Spleen (tissue), 11 donors: ENCODE results near the gene NIPAL4. TPM values are rescaled to one million over a fixed set of nuclear protein-coding genes. Genes with fewer than 3 reads are reported as not detected.

Experiments used
- DNase-seq: peaks from one replicate; pipeline ENCODE4 v3.0.0-alpha.2; 2020
- H3K27ac ChIP-seq, 8 donors: fragments of 200-600 bp; sonication (generic) in 7 of 8; 1 replicate in 4 of 8; 2 replicates in 4 of 8; pipeline versions ENCODE4 v1.5.0 to v1.8.0; 2016 to 2021; ENCODE audit warnings: inconsistent platforms in 4 of 8, mild to moderate bottlenecking in 4 of 8, moderate library complexity in 1 of 8
- H3K27me3 ChIP-seq, 7 donors: fragments of 200-600 bp; sonication (generic) in 6 of 7; replicated peaks in 1 of 7; 1 replicate in 4 of 7; 2 replicates in 3 of 7; pipeline versions ENCODE4 v1.5.0 to v1.8.0; 2016 to 2021; ENCODE audit warnings: inconsistent platforms in 3 of 7, mild to moderate bottlenecking in 1 of 7
- H3K36me3 ChIP-seq, 6 donors: fragments of 200-600 bp; sonication (generic) in 5 of 6; 1 replicate in 4 of 6; 2 replicates in 2 of 6; pipeline versions ENCODE4 v1.5.0 to v1.8.0; 2016 to 2021; ENCODE audit warnings: inconsistent platforms in 2 of 6
- H3K4me1 ChIP-seq, 6 donors: fragments of 200-600 bp; sonication (generic) in 5 of 6; 1 replicate in 3 of 6; 2 replicates in 3 of 6; pipeline versions ENCODE4 v1.5.0 to v1.8.0; 2016 to 2021; ENCODE audit warnings: inconsistent platforms in 3 of 6
- H3K4me3 ChIP-seq, 8 donors: fragments of 200-600 bp; sonication (generic) in 7 of 8; 1 replicate in 4 of 8; 2 replicates in 4 of 8; pipeline versions ENCODE4 v1.5.0 to v1.8.0; 2016 to 2021; ENCODE audit warnings: inconsistent platforms in 4 of 8, mild to moderate bottlenecking in 4 of 8, moderate library complexity in 2 of 8
- H3K9me3 ChIP-seq, 8 donors: fragments of 200-600 bp; sonication (generic) in 7 of 8; 1 replicate in 4 of 8; 2 replicates in 4 of 8; pipeline versions ENCODE4 v1.5.0 to v1.8.0; 2016 to 2021; ENCODE audit warnings: inconsistent platforms in 4 of 8
- POLR2A ChIP-seq, 3 donors: fragments of 450-650 bp; IDR thresholded peaks; one replicate each; pipeline ENCODE4 v1.5.1; 2017; ENCODE audit warnings: antibody characterized with exemption in 3 of 3, mild to moderate bottlenecking in 1 of 3
- POLR2AphosphoS5 ChIP-seq, 3 donors: sonication (generic); formaldehyde crosslinking; IDR thresholded peaks; one replicate each; pipeline ENCODE4 v1.5.1; 2017; ENCODE audit warnings: antibody characterized with exemption in 3 of 3
- WGBS, 5 donors: extraction: QIAGEN DNeasy Blood & Tissue Kit in 3 of 5; methylation state at CpG; one replicate each; pipeline versions ENCODE4 v1.1.5 to v1.1.7; 2013 to 2018; 5-methylcytosine and 5-hydroxymethylcytosine counted together
- intact Hi-C: fragments of 100-400 bp; cut with DNase I; formaldehyde crosslinking; loops from one replicate; pipeline ENCODE4 v1.15.0; 2023; ENCODE audit warnings: low total_unique reads
- polyA plus RNA-seq, 3 donors: library from polyadenylated mRNA; stranded (reverse); fragments of 200-250 nt; gene quantifications; one replicate each; pipeline ENCODE4 v1.2.1, GENCODE V29; 2013
- total RNA-seq, 7 donors: library from RNA; depleted of rRNA in 3 of 7; stranded (reverse); fragments of >200 nt in 3 of 7; fragmentation: NEBNext Ultra II Directional in 4 of 7; extraction: Animal tissue kit (Norgen Biotek cat#: 25700) in 4 of 7; gene quantifications; one replicate each; pipeline versions ENCODE4 v1.1.0 to v1.2.1, GENCODE V29; 2016 to 2021
- TF ChIP-seq, protein P1 (sequence below), 11 experiments: fragments of 200-600 bp in 7 of 11; fragments of 450-650 bp in 4 of 11; sonication (generic) in 4 of 11; IDR thresholded peaks in 8 of 11; conservative IDR thresholded peaks in 3 of 11; 1 replicate in 7 of 11; 2 replicates in 4 of 11; pipeline versions ENCODE4 v1.4.0 to v1.8.0; 2016 to 2021; ENCODE audit warnings: antibody characterized with exemption in 11 of 11, inconsistent platforms in 4 of 11, mild to moderate bottlenecking in 1 of 11
- donor health status: healthy with polysubstance abuse.
- donor health status: DM: no; HTN: no; CAD: no; lungs with moderate emphysema.
- donor health status: DM: no; HTN: no; CAD: no.
- donor health status: Bipolar disorder and iron deficiency.
- donor health status: healthy.
- donor health status: DM: no; HTN: no; CAD: no.
- donor health status: DM: yes; HTN: yes; CAD: no.

Gene NIPAL4
- total and polyA plus RNA-seq, 10 donors, result 0.19 to 0.73 (median 0.44) TPM; not detected in 1

DNA sequence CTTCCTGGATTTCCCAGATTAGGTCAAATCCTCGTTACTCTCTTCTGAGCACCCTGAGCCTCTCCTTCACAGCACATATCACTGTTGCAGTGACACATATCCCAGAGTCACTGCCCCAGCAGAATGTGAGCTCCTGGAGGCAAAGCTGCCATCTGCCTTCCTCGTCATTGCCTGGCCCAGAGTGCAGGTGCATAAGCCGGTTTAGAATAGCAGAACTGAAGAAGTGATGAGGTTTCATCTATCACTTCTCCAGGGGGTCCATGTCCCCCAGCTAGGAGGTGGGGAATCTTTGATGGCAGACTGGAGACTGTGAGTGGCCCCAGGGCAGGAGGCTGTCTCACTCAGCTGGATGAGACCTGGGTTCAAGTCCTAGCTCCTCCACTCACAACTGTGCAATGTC, 25.8 kb downstream of the NIPAL4 start:
- Histone ChIP-seq H3K27me3 (no peaks in the 10 kb centered on the region), H3K4me1 (peaks cover 8 to 68% (median 44%) of the 10 kb centered on the region in 6 donors), H3K9me3 (no peaks in the 10 kb centered on the region), H3K27ac (peak overlapping the region in 7 of 8 donors; percentile 16 to 88 (median 77)), H3K4me3 (no peak overlapping the region), H3K36me3 (peaks cover 7 to 100% (median 82%) of the 10 kb centered on the region in 6 donors)
- intact Hi-C loops, result no loop called here
- DNase-seq, result no peak
- 52 to 89% (median 77%) methylated on average over 3 of the region's 3 CpGs for WGBS, 5 donors
- TF ChIP-seq, protein P1, sequence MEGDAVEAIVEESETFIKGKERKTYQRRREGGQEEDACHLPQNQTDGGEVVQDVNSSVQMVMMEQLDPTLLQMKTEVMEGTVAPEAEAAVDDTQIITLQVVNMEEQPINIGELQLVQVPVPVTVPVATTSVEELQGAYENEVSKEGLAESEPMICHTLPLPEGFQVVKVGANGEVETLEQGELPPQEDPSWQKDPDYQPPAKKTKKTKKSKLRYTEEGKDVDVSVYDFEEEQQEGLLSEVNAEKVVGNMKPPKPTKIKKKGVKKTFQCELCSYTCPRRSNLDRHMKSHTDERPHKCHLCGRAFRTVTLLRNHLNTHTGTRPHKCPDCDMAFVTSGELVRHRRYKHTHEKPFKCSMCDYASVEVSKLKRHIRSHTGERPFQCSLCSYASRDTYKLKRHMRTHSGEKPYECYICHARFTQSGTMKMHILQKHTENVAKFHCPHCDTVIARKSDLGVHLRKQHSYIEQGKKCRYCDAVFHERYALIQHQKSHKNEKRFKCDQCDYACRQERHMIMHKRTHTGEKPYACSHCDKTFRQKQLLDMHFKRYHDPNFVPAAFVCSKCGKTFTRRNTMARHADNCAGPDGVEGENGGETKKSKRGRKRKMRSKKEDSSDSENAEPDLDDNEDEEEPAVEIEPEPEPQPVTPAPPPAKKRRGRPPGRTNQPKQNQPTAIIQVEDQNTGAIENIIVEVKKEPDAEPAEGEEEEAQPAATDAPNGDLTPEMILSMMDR (IDR thresholded peaks at IDR 0.05 in 8 of 11, conservative IDR thresholded peaks at IDR 0.05 in 3 of 11), result no peak
- peak in 1 of 3 donors; percentile 61 for TF ChIP-seq POLR2AphosphoS5 (IDR thresholded peaks at IDR 0.05)

DNA sequence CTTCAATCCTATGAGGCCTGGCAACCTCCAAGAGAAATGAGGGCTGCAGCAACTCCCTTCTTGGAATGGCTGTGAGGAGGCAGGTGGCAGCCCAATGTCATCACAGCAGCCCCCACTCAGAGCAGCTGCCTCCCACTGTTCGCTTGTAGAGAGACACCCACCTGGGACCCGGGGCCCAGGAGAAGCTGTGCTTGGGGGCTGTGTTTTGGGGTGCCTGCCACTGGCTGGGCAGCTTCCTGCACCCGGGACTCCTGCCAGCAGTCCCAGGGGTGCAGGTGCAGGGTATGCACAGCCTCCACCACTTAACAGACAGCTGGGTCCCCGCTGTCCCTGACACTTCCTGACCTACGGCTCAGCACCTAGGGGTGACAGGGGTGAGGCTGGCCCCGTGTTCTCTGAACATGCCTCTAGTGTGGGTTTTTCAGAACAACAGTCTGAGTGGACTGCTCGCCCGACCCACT, 26.2 kb downstream of the NIPAL4 start:
- peak; percentile 88 for DNase-seq
- H3K36me3 ChIP-seq, result peaks cover 7 to 100% (median 81%) of the 10 kb centered on the region in 6 donors
- H3K4me3 ChIP-seq, result no peak overlapping the region
- no peaks in the 10 kb centered on the region for H3K9me3 ChIP-seq
- H3K4me1 ChIP-seq, result peaks cover 8 to 63% (median 41%) of the 10 kb centered on the region in 6 donors
- H3K27ac ChIP-seq, result peak overlapping the region; percentile 28 to 88 (median 76)
- intact Hi-C loops, result no loop called here
- TF ChIP-seq, protein P1 (IDR thresholded peaks at IDR 0.05 in 8 of 11, conservative IDR thresholded peaks at IDR 0.05 in 3 of 11), result peak in 2 of 11 experiments; percentile 7 to 27
- no peak for TF ChIP-seq POLR2A (IDR thresholded peaks at IDR 0.05)
- TF ChIP-seq POLR2AphosphoS5 (IDR thresholded peaks at IDR 0.05), result peak; percentile 62 to 83 (median 77)
- H3K27me3 ChIP-seq, result no peaks in the 10 kb centered on the region
- 53 to 68% (median 55%) methylated on average over 5 to 8 of the region's 8 CpGs for WGBS, 5 donors

DNA sequence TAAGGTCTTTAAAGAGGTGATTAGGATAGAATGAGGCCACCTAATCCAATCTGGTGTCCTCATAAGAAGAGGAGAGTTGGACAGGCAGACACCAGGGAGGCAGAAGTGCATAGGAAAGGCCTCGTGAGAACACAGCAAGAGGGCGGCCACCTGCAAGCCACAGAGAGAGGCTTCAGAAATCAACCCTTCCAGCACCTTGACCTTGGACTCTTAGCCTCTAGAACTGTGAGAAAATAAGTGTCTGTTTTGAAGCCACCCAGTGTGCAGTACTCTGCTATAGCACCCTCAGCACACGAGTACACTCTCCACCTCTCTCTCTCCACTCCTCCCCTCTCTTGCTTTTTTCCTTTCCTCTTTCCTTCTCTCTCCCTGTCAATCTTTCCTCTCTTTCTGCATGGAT, 26.8 kb downstream of the NIPAL4 start:
- Histone ChIP-seq H3K27ac (peak overlapping the region; percentile 28 to 88 (median 76)), H3K27me3 (no peaks in the 10 kb centered on the region), H3K9me3 (no peaks in the 10 kb centered on the region), H3K4me1 (peaks cover 8 to 57% (median 36%) of the 10 kb centered on the region in 6 donors), H3K36me3 (peaks cover 7 to 100% (median 81%) of the 10 kb centered on the region in 6 donors), H3K4me3 (no peak overlapping the region)
- intact Hi-C loops, result no loop called here
- no peak for DNase-seq
- WGBS, 5 donors, result 50 to 79% (median 68%) methylated on average over 3 of the region's 3 CpGs
- TF ChIP-seq POLR2AphosphoS5 (IDR thresholded peaks at IDR 0.05) (no peak), POLR2A (IDR thresholded peaks at IDR 0.05) (no peak)
- TF ChIP-seq, protein P1 (IDR thresholded peaks at IDR 0.05 in 8 of 11, conservative IDR thresholded peaks at IDR 0.05 in 3 of 11), result no peak

DNA sequence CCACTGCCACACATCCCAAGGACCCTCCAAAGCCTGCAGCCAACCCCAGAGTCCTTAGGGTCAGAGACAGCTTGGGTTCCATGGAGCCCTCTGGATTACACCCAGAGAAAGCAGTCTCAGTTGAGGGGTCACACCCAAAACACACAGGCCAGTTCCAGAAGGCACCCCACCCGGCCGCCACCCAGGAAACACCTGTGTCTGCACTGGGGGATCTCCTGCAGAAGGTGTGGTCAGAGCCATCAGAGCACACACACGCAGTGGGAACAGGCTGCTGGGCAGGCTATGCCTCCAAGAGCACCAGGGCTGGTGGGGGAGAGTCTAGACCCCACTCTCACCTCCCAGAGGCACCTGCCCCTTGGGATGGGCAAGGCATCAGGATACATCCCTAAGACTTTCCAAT, 27.3 kb downstream of the NIPAL4 start:
- intact Hi-C loops, result no loop called here
- Histone ChIP-seq H3K4me1 (peaks cover 8 to 54% (median 34%) of the 10 kb centered on the region in 6 donors), H3K27me3 (no peaks in the 10 kb centered on the region), H3K4me3 (no peak overlapping the region), H3K9me3 (no peaks in the 10 kb centered on the region), H3K36me3 (peaks cover 7 to 100% (median 84%) of the 10 kb centered on the region in 6 donors), H3K27ac (peak overlapping the region; percentile 27 to 88 (median 76))
- peak; percentile 76 to 85 (median 84) for TF ChIP-seq POLR2AphosphoS5 (IDR thresholded peaks at IDR 0.05)
- TF ChIP-seq POLR2A (IDR thresholded peaks at IDR 0.05), result no peak
- DNase-seq, result peak; percentile 92
- WGBS, 5 donors, result 51 to 70% (median 62%) methylated on average over 3 of the region's 3 CpGs
